K562 (cell line): ENCODE results near the gene SEC23A. TPM values are rescaled to one million over a fixed set of nuclear protein-coding genes. Genes with fewer than 3 reads are reported as not detected.

ENCODE experiments used
- ATAC-seq: fragments of 200-7000 bp; cut with Tn5 transposase; 3 replicates; pipeline ENCODE4 v1.9.1; 2020; ENCODE audit warnings: moderate library complexity
- BruUV-seq: library from RNA; stranded (reverse); fragments of 400-500 nt; replicated peaks from 2 replicates; lab custom pipeline; 2021; lab: Mats Ljungman, UMichigan
- CTCF ChIA-PET: fragments of 300-600 bp; formaldehyde crosslinking; extraction: SDS; loops from one replicate; lab custom pipeline; 2021; ENCODE audit warnings: low intra/inter-chr PET ratio; lab: Yijun Ruan, JAX
- POLR2A ChIA-PET: fragments of 300-600, 350-650 bp; sonication (Branson Sonifier 250); formaldehyde crosslinking; extraction: SDS; loops from one replicate; lab custom pipeline; 2021; ENCODE audit warnings: antibody characterized with exemption, inconsistent platforms; lab: Yijun Ruan, JAX
- DNase-seq, 4 experiments: peaks; one replicate each; pipeline versions ENCODE4 v3.0.0 to v3.0.0-alpha.2; 2011 to 2018; ENCODE audit warnings: low spot score in 3 of 4, mixed read lengths in 3 of 4; ENCODE audit errors: extremely low read depth in 1 of 4
- FAIRE-seq: peaks from 2 replicates; lab custom pipeline; 2011; peaks lifted over from hg19 to GRCh38; lab: Jason Lieb, UNC
- H2AFZ ChIP-seq: 2 replicates; pipeline ENCODE4 v1.6.0; 2011; ENCODE audit warnings: low read depth, low read length, control low read depth, inconsistent platforms
- H3K27ac ChIP-seq: fragments of 200-600 bp; 3 replicates; pipeline ENCODE4 v1.8.0; 2011; ENCODE audit warnings: low read depth, mild to moderate bottlenecking, control low read depth, inconsistent platforms, low read length, moderate library complexity, mixed read lengths; ENCODE audit errors: extremely low read depth
- H3K27me3 ChIP-seq, 2 experiments: fragments of 300-600 bp in 1 of 2; 2 replicates in 1 of 2; 3 replicates in 1 of 2; pipeline versions ENCODE4 v1.6.0 to v1.8.0; 2011; ENCODE audit warnings: inconsistent platforms in 2 of 2, low read length in 2 of 2, mild to moderate bottlenecking in 1 of 2, mixed read lengths in 1 of 2, moderate library complexity in 1 of 2; ENCODE audit not compliant: control insufficient read depth in 2 of 2, insufficient read depth in 2 of 2
- H3K36me3 ChIP-seq: fragments of 300-600 bp; 3 replicates; pipeline ENCODE4 v1.8.0; 2011; ENCODE audit warnings: mild to moderate bottlenecking, low read length, inconsistent platforms; ENCODE audit not compliant: control insufficient read depth, insufficient read depth
- H3K4me1 ChIP-seq, 2 experiments: fragments of 200-600 bp in 1 of 2; replicated peaks in 1 of 2; 2 replicates in 1 of 2; 3 replicates in 1 of 2; pipeline versions ENCODE4 v1.5.1 to v1.8.0; 2011; ENCODE audit warnings: inconsistent platforms in 2 of 2, low read length in 2 of 2, mild to moderate bottlenecking in 1 of 2, mixed read lengths in 1 of 2, moderate library complexity in 1 of 2; ENCODE audit not compliant: control insufficient read depth in 2 of 2, insufficient read depth in 2 of 2
- H3K4me2 ChIP-seq: 2 replicates; pipeline ENCODE4 v1.6.1; 2011; ENCODE audit warnings: low read length, control low read depth, inconsistent platforms, mixed read lengths; ENCODE audit not compliant: insufficient read depth
- H3K4me3 ChIP-seq: fragments of 200-600 bp; sonication (generic), shearing (Covaris generic); 2 replicates; pipeline ENCODE4 v1.5.1; 2016; ENCODE audit warnings: control low read depth, inconsistent platforms
- H3K79me2 ChIP-seq: fragments of 200-600 bp; 3 replicates; pipeline ENCODE4 v1.8.0; 2011; ENCODE audit warnings: low read length, inconsistent platforms; ENCODE audit not compliant: control insufficient read depth, insufficient read depth
- H3K9ac ChIP-seq, 2 experiments: 2 replicates each; pipeline versions ENCODE4 v1.6.0 to v1.6.1; 2011; ENCODE audit warnings: low read depth in 2 of 2, low read length in 2 of 2, control low read depth in 1 of 2, inconsistent platforms in 1 of 2, mild to moderate bottlenecking in 1 of 2, mixed read lengths in 1 of 2; ENCODE audit not compliant: insufficient read depth in 1 of 2
- H3K9me1 ChIP-seq: one replicate; pipeline ENCODE4 v1.6.0; 2011; ENCODE audit warnings: inconsistent platforms, mild to moderate bottlenecking, low read length, moderate library complexity; ENCODE audit not compliant: control insufficient read depth, insufficient read depth
- H3K9me3 ChIP-seq: replicated peaks from 2 replicates; pipeline ENCODE4 v1.5.1; 2011; ENCODE audit warnings: low read depth, low read length, inconsistent platforms; ENCODE audit not compliant: control insufficient read depth, insufficient read depth
- H4K20me1 ChIP-seq: replicated peaks from 2 replicates; pipeline ENCODE4 v1.6.1; 2011; ENCODE audit warnings: low read length, inconsistent platforms, mixed read lengths; ENCODE audit not compliant: control insufficient read depth, insufficient read depth
- CGGBP1 ChIP-seq: fragments of 250-450 bp; sonication (Bioruptor Pico); IDR thresholded peaks from 2 replicates; pipeline ENCODE4 v1.9.0; 2021; ENCODE audit warnings: mild to moderate bottlenecking
- CREB3 ChIP-seq: fragments of 450-650 bp; conservative IDR thresholded peaks from 2 replicates; pipeline ENCODE4 v1.6.1; 2016; ENCODE audit warnings: missing genetic modification characterization, low read depth, mild to moderate bottlenecking, missing compliant biosample characterization, moderate library complexity
- GTF3C2 ChIP-seq: IDR thresholded peaks from 3 replicates; pipeline ENCODE4 v1.6.1; 2011; ENCODE audit warnings: borderline replicate concordance, mild to moderate bottlenecking, moderate library complexity; ENCODE audit not compliant: insufficient read length; ENCODE audit errors: extremely low read depth
- HNRNPL ChIP-seq: fragments of 200-400 bp; formaldehyde crosslinking; IDR thresholded peaks from 2 replicates; pipeline ENCODE4 v1.6.1; 2017; ENCODE audit warnings: low read depth, mild to moderate bottlenecking, low read length
- KAT8 ChIP-seq: fragments of 450-650 bp; IDR thresholded peaks from 2 replicates; pipeline ENCODE4 v1.6.1; 2016; ENCODE audit warnings: low read depth, mild to moderate bottlenecking
- MNT ChIP-seq, 2 experiments: fragments of 450-650 bp; conservative IDR thresholded peaks; 2 replicates each; pipeline ENCODE4 v1.6.1; 2017; ENCODE audit warnings: mild to moderate bottlenecking in 2 of 2, moderate library complexity in 2 of 2
- NONO ChIP-seq, 2 experiments: fragments of 200-400 bp in 1 of 2; fragments of 450-650 bp in 1 of 2; formaldehyde crosslinking in 1 of 2; IDR thresholded peaks; 2 replicates each; pipeline ENCODE4 v1.6.1; 2017; ENCODE audit warnings: low read depth in 2 of 2, mild to moderate bottlenecking in 2 of 2, moderate library complexity in 2 of 2, low read length in 1 of 2
- PPARD ChIP-seq: fragments of 250-450 bp; sonication (Bioruptor Pico); IDR thresholded peaks from 2 replicates; pipeline ENCODE4 v1.8.0; 2022; ENCODE audit warnings: inconsistent platforms, mild to moderate bottlenecking, moderate library complexity
- YBX1 ChIP-seq: fragments of 450-650 bp; IDR thresholded peaks from 2 replicates; pipeline ENCODE4 v1.7.1; 2016; ENCODE audit warnings: mild to moderate bottlenecking
- ZBTB12 ChIP-seq: fragments of 250-450 bp; sonication (Bioruptor Pico); IDR thresholded peaks from 2 replicates; pipeline ENCODE4 v1.4.0; 2020
- ZC3H11A ChIP-seq: IDR thresholded peaks from 2 replicates; pipeline ENCODE4 v1.6.1; 2012; ENCODE audit warnings: low read depth, low read length, improper control_type of control experiment
- ZNF507 ChIP-seq: conservative IDR thresholded peaks from 2 replicates; pipeline ENCODE4 v1.6.1; 2017; ENCODE audit warnings: missing genetic modification characterization, missing compliant biosample characterization
- ZNF766 ChIP-seq: fragments of 200-800 bp; sonication (Bioruptor generic); conservative IDR thresholded peaks from 2 replicates; pipeline ENCODE4 v1.6.1; 2016; ENCODE audit warnings: missing genetic modification characterization, missing compliant biosample characterization
- WGBS: fragments of 100-300 bp; shearing (Covaris generic); methylation state at CpG from one replicate; pipeline ENCODE4 v1.1.6; 2016; ENCODE audit warnings: low coverage, mixed read lengths; ENCODE audit not compliant: insufficient coverage; ENCODE audit errors: missing lambda C conversion rate; 5-methylcytosine and 5-hydroxymethylcytosine counted together
- in situ Hi-C: fragments of 300-500 bp; cut with MboI; formaldehyde crosslinking; loops from 4 replicates; pipeline ENCODE4 v1.15.0; 2018; ENCODE audit warnings: inconsistent platforms, mixed read lengths
- intact Hi-C: fragments of 100-400 bp; cut with micrococcal nuclease; formaldehyde crosslinking; loops from 2 replicates; pipeline ENCODE4 v1.14.2; 2022
- polyA plus RNA-seq, 8 experiments: library from polyadenylated mRNA; depleted of rRNA in 4 of 8; stranded (reverse) in 5 of 8; unstranded in 3 of 8; fragments of >200 nt; fragmentation: Nextera tagmentation in 2 of 8; fragmentation: Illumina TruSeq in 1 of 8; extraction: Ambion mirVana in 2 of 8; extraction: Trizol in 1 of 8; gene quantifications; 2 replicates each; pipeline versions ENCODE4 v1.2.1 to v1.2.3, GENCODE V29; 2011 to 2014; ENCODE audit warnings: inconsistent platforms in 1 of 8, missing spikeins in 1 of 8
- total RNA-seq, 7 experiments: library from RNA; depleted of rRNA in 6 of 7; stranded (reverse); fragments of >200 nt in 6 of 7; fragmentation: Illumina TruSeq in 2 of 7; extraction: Trizol in 2 of 7; gene quantifications; 2 replicates each; pipeline versions ENCODE4 v1.2.1 to v1.2.3, GENCODE V29; 2011 to 2021; ENCODE audit warnings: low replicate concordance in 1 of 7

SEC23A gene
- total and polyA plus RNA-seq, 9 of the 15 experiments (the other 6 are each of a cell fraction or from before 2014, with no cell fraction given): 5.5 to 47.0 (median 14.5) TPM

- Histone ChIP-seq H4K20me1 (no peaks in the 10 kb centered on the region), H2AFZ (no peak overlapping the region), H3K4me3 (no peak overlapping the region), H3K36me3 (peaks cover 21% of the 10 kb centered on the region; the same call in 2 of the 3 replicates), H3K9ac (no peak overlapping the region), H3K4me1 (no peaks in the 10 kb centered on the region), H3K79me2 (no peaks in the 10 kb centered on the region), H3K27ac (no peak overlapping the region), H3K27me3 (no peaks in the 10 kb centered on the region), H3K9me3 (no peaks in the 10 kb centered on the region), H3K4me2 (no peak overlapping the region), H3K9me1 (no peaks in the 10 kb centered on the region)
- in situ Hi-C loops (no loop called here), intact Hi-C loops (no loop called here)
- FAIRE-seq (no peak), DNase-seq (no peak), ATAC-seq (no peak)
- ChIA-PET POLR2A (no interaction called here), CTCF (no interaction called here)
- 95% methylated on average over 2 of the region's 2 CpGs for WGBS
- BruUV-seq: no TSS peak
- no peak for TF ChIP-seq ZNF766
- no peak for TF ChIP-seq NONO (IDR thresholded peaks at IDR 0.05; ENCODE audit: low read depth in 2 of 2, low read length in 1 of 2)
- TF ChIP-seq ZC3H11A: no peak
- no peak for TF ChIP-seq CREB3 (tag)
- TF ChIP-seq YBX1: no peak
- TF ChIP-seq HNRNPL: no peak
- TF ChIP-seq KAT8: no peak
- TF ChIP-seq ZNF507 (tag): no peak
- TF ChIP-seq PPARD (CRISPR knock-in tag): no peak
- no peak for TF ChIP-seq MNT (conservative IDR thresholded peaks at IDR 0.05)
- TF ChIP-seq ZBTB12 (CRISPR knock-in tag): no peak
- no peak for TF ChIP-seq CGGBP1 (CRISPR knock-in tag)
- no peak for TF ChIP-seq GTF3C2
Observed at GRCh38 chr14:39040529-39040928, 62.5 kb downstream of the SEC23A start.
